T-cell (primary cell): Measurements from ENCODE around the gene CACNA1I. TPM values are rescaled to one million over a fixed set of nuclear protein-coding genes. Genes with fewer than 3 reads are reported as not detected.

Experiments used
- ATAC-seq, 4 experiments: fragments of 200-7000 bp in 3 of 4; fragments of 150-1000 bp in 1 of 4; cut with Tn5 transposase; replicated peaks in 1 of 4; 1 replicate in 3 of 4; 2 replicates in 1 of 4; pipeline ENCODE4 v1.10.0; 2021; ENCODE audit warnings: moderate library complexity in 3 of 4, mild to moderate bottlenecking in 2 of 4, moderate number of reproducible peaks in 1 of 4
- CTCF ChIA-PET, 2 donors: fragments of 300-600 bp; sonication (Branson Sonifier 250); formaldehyde crosslinking; loops; one replicate each; lab custom pipeline; 2022; ENCODE audit warnings: antibody characterized with exemption in 2 of 2; lab: Charles Lee
- POLR2A ChIA-PET, 2 donors: fragments of 300-600 bp; sonication (Branson Sonifier 250); formaldehyde crosslinking; loops; one replicate each; lab custom pipeline; 2022; ENCODE audit warnings: antibody characterized with exemption in 2 of 2; lab: Charles Lee
- DNase-seq, 35 experiments: peaks; one replicate each; pipeline versions ENCODE4 v3.0.0 to v3.0.0-alpha.2; 2013 to 2023
- H3K27ac ChIP-seq: one replicate; pipeline ENCODE4 v1.5.1; 2013; ENCODE audit warnings: low read length
- H3K27me3 ChIP-seq, 2 experiments: replicated peaks in 1 of 2; 1 replicate in 1 of 2; 2 replicates in 1 of 2; pipeline versions ENCODE4 v1.6.1 to v1.7.0; 2013; ENCODE audit warnings: low read length in 1 of 2, mixed read lengths in 1 of 2; ENCODE audit not compliant: control insufficient read depth in 2 of 2, insufficient read depth in 2 of 2; ENCODE audit errors: extremely low read depth in 1 of 2
- H3K36me3 ChIP-seq, 2 donors: 1 replicate in 1 of 2; 2 replicates in 1 of 2; pipeline versions ENCODE4 v1.6.1 to v1.7.0; 2013; ENCODE audit warnings: low read length in 1 of 2; ENCODE audit not compliant: control insufficient read depth in 2 of 2, insufficient read depth in 1 of 2; ENCODE audit errors: extremely low read depth in 1 of 2
- H3K4me1 ChIP-seq, 2 experiments: 1 replicate in 1 of 2; 2 replicates in 1 of 2; pipeline versions ENCODE4 v1.6.1 to v1.7.0; 2013; ENCODE audit warnings: low read length in 2 of 2, mixed read lengths in 1 of 2; ENCODE audit not compliant: insufficient read depth in 2 of 2, control insufficient read depth in 1 of 2; ENCODE audit errors: extremely low read depth in 1 of 2
- H3K4me3 ChIP-seq, 2 donors: 1 replicate in 1 of 2; 2 replicates in 1 of 2; pipeline versions ENCODE4 v1.5.1 to v1.7.0; 2013; ENCODE audit warnings: mild to moderate bottlenecking in 2 of 2, low read length in 1 of 2, moderate library complexity in 1 of 2; ENCODE audit not compliant: control insufficient read depth in 1 of 2; ENCODE audit errors: extremely low read depth in 1 of 2
- H3K9me3 ChIP-seq: 2 replicates; pipeline ENCODE4 v1.7.0; 2013
- H3K27ac Mint-ChIP-seq, 2 donors: one replicate each; pipeline ENCODE4 v1.8.0; 2020 to 2021; ENCODE audit warnings: mild to moderate bottlenecking in 2 of 2, mixed read lengths in 2 of 2
- H3K27me3 Mint-ChIP-seq, 2 donors: one replicate each; pipeline ENCODE4 v1.8.0; 2021 to 2022; ENCODE audit warnings: mixed read lengths in 2 of 2
- H3K36me3 Mint-ChIP-seq: one replicate; pipeline ENCODE4 v1.8.0; 2021; ENCODE audit warnings: mixed read lengths
- H3K4me1 Mint-ChIP-seq, 3 donors: one replicate each; pipeline ENCODE4 v1.8.0; 2020 to 2022; ENCODE audit warnings: mixed read lengths in 3 of 3, mild to moderate bottlenecking in 1 of 3
- H3K4me3 Mint-ChIP-seq, 3 donors: one replicate each; pipeline ENCODE4 v1.8.0; 2020 to 2022; ENCODE audit warnings: mild to moderate bottlenecking in 3 of 3, mixed read lengths in 3 of 3, moderate library complexity in 3 of 3
- H3K9me3 Mint-ChIP-seq, 3 donors: one replicate each; pipeline ENCODE4 v1.8.0; 2020 to 2022; ENCODE audit warnings: mixed read lengths in 3 of 3
- WGBS: methylation state at CpG from one replicate; pipeline ENCODE4 v1.1.5; 2013; ENCODE audit warnings: missing lambda C conversion rate; ENCODE audit not compliant: insufficient coverage; 5-methylcytosine and 5-hydroxymethylcytosine counted together
- total RNA-seq, 35 experiments: library from RNA in 6 of 35; stranded (reverse) in 6 of 35; fragments of 120-200 nt in 1 of 35; gene quantifications; one replicate each; pipeline versions ENCODE4 v1.2.1 to v1.2.4 and lab custom pipeline; 2013 to 2026

Gene CACNA1I
- total RNA-seq, 5 donors from 2014 or later (not counting 1 experiment from before 2014, with no cell fraction given), result 16.1 to 32.9 (median 28.8) TPM

DNA sequence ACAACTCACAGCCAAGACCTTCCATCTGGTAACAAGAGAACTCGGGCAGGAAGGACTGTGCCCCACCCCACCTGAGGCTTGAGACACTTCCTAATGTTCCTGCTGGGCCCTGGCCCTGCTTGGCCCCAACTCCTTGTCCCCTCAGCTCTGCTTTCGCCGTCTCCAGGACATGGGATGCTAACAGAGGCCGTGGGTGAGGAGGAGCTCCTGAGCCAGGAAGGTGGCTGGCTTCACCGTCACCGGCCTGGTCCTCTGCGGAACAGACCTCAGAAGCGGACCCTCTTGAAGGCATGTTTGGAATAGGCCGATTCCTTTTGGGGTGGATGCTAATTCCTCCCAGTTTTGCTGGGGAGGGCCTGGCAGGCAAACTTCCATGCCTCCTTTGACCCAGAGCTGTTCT is 154.3 kb downstream of the CACNA1I start:
- no peaks in the 10 kb centered on the region for H3K9me3 ChIP-seq
- ChIA-PET POLR2A (no interaction called here), CTCF (interaction anchor here in 1 of 2 donors (0.6 kb wide), 1 partner anchor 11 kb away, joined by 3 read pairs; no protein-coding TSS in a partner anchor)
- Mint-ChIP-seq H3K4me3 (no peak overlapping the region), H3K36me3 (no peaks in the 10 kb centered on the region), H3K9me3 (no peaks in the 10 kb centered on the region), H3K4me1 (peaks cover 0 to 6% (median 0%) of the 10 kb centered on the region in 3 donors), H3K27ac (no peak overlapping the region), H3K27me3 (peaks cover 0 to 3% of the 10 kb centered on the region in 2 donors)
- H3K36me3 ChIP-seq, result no peaks in the 10 kb centered on the region
- WGBS, result 96% methylated on average over 7 of the region's 9 CpGs
- peaks cover 0 to 12% of the 10 kb centered on the region in 2 experiments for H3K27me3 ChIP-seq
- no peaks in the 10 kb centered on the region for H3K4me1 ChIP-seq
- H3K27ac ChIP-seq, result no peak overlapping the region
- no peak for ATAC-seq
- H3K4me3 ChIP-seq, result no peak overlapping the region
- no peak for DNase-seq

DNA sequence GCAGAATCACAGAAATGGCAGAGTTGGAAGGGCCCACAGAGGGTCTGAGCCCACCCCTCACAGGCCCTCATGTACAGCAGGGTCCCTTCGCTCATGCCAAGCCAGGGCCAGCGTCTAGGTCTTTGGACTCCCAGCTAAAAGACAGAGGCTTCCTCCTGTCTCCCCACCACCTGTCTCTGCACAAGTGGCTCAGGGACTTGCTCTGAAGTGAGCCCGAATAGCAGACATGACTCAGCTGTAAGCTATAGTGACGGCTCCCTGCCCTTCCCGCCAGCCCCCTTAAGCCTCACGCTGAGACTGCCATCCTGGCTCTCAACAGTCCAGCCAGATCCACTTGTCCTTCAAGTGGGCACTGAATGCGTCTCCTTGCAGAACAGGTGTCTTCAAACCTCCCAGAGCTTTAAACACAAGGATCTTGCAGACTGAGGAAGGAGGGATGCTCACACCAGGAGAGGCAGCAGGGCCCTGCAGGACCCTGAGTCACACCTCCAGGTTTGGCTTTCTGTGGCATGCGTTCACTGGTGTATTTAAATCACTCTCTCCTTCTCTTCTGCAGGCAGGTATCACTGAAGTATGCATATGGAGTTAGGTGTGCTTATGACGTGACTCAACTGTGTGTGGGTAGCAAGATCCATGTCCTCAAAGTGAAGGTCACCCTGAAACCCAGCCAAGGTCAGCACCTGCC is 154.9 kb downstream of the CACNA1I start:
- H3K4me1 ChIP-seq, result no peaks in the 10 kb centered on the region
- no peaks in the 10 kb centered on the region for H3K9me3 Mint-ChIP-seq
- H3K4me3 ChIP-seq, result no peak overlapping the region
- WGBS, result 87% methylated on average over 7 of the region's 9 CpGs
- no peaks in the 10 kb centered on the region for H3K9me3 ChIP-seq
- H3K27me3 ChIP-seq, result peaks cover 0 to 14% of the 10 kb centered on the region in 2 experiments
- H3K36me3 ChIP-seq, result no peaks in the 10 kb centered on the region
- ATAC-seq (no peak), DNase-seq (no peak)
- H3K27ac ChIP-seq, result no peak overlapping the region
- POLR2A ChIA-PET, result no interaction called here
- no peak overlapping the region for H3K4me3 Mint-ChIP-seq
- peaks cover 0 to 3% of the 10 kb centered on the region in 2 donors for H3K27me3 Mint-ChIP-seq
- H3K4me1 Mint-ChIP-seq, result peaks cover 0 to 6% (median 0%) of the 10 kb centered on the region in 3 donors
- no peaks in the 10 kb centered on the region for H3K36me3 Mint-ChIP-seq
- H3K27ac Mint-ChIP-seq, result no peak overlapping the region
- CTCF ChIA-PET, result interaction anchor here in 1 of 2 donors (0.6 kb wide), 1 partner anchor 10 kb away, joined by 3 read pairs; no protein-coding TSS in a partner anchor

DNA sequence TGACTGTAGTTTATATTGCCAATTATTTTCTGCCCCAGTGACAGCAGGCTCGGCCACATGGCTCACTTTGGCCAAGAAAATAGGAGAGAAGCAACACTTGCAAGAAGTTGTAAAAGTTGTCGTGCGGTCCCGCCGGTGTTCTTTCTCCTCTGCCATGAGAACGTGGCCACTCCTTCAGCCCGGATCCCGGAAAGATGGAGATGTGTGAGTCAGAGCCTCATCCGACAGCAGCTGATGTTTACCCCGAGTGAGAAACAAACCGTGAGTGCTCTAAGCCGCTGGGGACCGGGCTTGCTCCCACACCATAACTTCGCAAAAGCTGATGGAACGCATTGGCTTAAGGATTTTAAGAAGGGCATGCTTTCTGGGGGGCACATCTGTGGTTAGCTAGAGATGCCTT is 157.0 kb downstream of the CACNA1I start:
- POLR2A ChIA-PET, result no interaction called here
- CTCF ChIA-PET, result no interaction called here
- Histone ChIP-seq H3K4me3 (no peak overlapping the region), H3K4me1 (no peaks in the 10 kb centered on the region), H3K27ac (no peak overlapping the region), H3K36me3 (no peaks in the 10 kb centered on the region), H3K9me3 (no peaks in the 10 kb centered on the region), H3K27me3 (peaks cover 0 to 19% of the 10 kb centered on the region in 2 experiments)
- no peak for ATAC-seq
- Mint-ChIP-seq H3K36me3 (no peaks in the 10 kb centered on the region), H3K27me3 (no peaks in the 10 kb centered on the region), H3K9me3 (no peaks in the 10 kb centered on the region), H3K4me3 (no peak overlapping the region), H3K27ac (no peak overlapping the region), H3K4me1 (peaks cover 0 to 2% (median 0%) of the 10 kb centered on the region in 3 donors)
- WGBS, result 81% methylated on average over 7 of the region's 15 CpGs
- DNase-seq, result no peak

DNA sequence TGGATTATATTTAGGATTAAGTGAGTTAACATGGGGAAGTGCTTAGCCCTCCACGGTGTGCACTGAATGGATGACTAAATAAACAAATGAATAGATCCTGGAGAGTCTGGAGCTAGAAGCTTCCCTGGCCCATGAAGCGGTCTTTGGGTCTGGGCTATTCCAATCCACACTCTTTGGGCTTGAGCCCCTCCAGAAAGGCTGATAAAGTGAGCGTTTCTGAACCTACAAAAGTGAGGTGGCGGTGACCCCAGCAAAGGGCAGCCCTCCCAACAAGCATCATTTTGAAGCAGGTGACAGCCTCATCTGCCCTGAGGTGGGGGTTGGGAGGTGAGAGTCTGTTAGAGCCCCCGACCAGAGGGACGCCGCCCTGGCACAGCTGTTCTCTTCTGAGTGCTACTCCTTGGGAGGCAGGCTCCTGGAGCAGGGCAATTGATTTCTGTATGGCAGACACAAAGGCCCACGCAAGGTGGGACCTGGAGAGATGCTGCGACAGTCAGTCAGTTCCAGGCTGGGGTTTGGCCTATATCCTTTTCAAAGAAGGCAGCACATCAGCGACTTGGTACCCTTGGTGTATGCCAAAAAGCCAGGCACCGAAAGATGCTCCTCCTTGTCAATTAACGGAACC is 157.8 kb downstream of the CACNA1I start:
- Histone ChIP-seq H3K9me3 (no peaks in the 10 kb centered on the region), H3K4me3 (no peak overlapping the region), H3K27ac (no peak overlapping the region), H3K36me3 (no peaks in the 10 kb centered on the region), H3K4me1 (no peaks in the 10 kb centered on the region), H3K27me3 (peaks cover 0 to 20% of the 10 kb centered on the region in 2 experiments)
- POLR2A ChIA-PET, result interaction anchor here in 1 of 2 donors (0.5 kb wide), 1 partner anchor 542 kb away, joined by 8 read pairs; no protein-coding TSS in a partner anchor
- ATAC-seq, result no peak
- CTCF ChIA-PET, result no interaction called here
- H3K27me3 Mint-ChIP-seq, result no peaks in the 10 kb centered on the region
- DNase-seq, result peak in 1 of 35 experiments; percentile 2
- no peaks in the 10 kb centered on the region for H3K36me3 Mint-ChIP-seq
- 88% methylated on average over 10 of the region's 12 CpGs for WGBS
- peaks cover 0 to under 1% (median 0%) of the 10 kb centered on the region in 3 donors for H3K4me1 Mint-ChIP-seq
- no peak overlapping the region for H3K27ac Mint-ChIP-seq
- H3K9me3 Mint-ChIP-seq, result no peaks in the 10 kb centered on the region
- H3K4me3 Mint-ChIP-seq, result no peak overlapping the region

- Histone ChIP-seq H3K36me3 (no peaks in the 10 kb centered on the region), H3K4me1 (no peaks in the 10 kb centered on the region), H3K4me3 (no peak overlapping the region), H3K27me3 (peaks cover 0 to 20% of the 10 kb centered on the region in 2 experiments), H3K9me3 (no peaks in the 10 kb centered on the region), H3K27ac (no peak overlapping the region)
- Mint-ChIP-seq H3K9me3 (no peaks in the 10 kb centered on the region), H3K27ac (no peak overlapping the region), H3K4me3 (no peak overlapping the region), H3K4me1 (no peaks in the 10 kb centered on the region), H3K27me3 (no peaks in the 10 kb centered on the region), H3K36me3 (no peaks in the 10 kb centered on the region)
- ATAC-seq, result no peak
- ChIA-PET POLR2A (no interaction called here), CTCF (no interaction called here)
- peak in 1 of 35 experiments; percentile 1 for DNase-seq
- WGBS, result 70% methylated on average over 13 of the region's 13 CpGs
Observed at GRCh38 chr22:39729141-39729934, 158.8 kb downstream of the CACNA1I start.

DNA sequence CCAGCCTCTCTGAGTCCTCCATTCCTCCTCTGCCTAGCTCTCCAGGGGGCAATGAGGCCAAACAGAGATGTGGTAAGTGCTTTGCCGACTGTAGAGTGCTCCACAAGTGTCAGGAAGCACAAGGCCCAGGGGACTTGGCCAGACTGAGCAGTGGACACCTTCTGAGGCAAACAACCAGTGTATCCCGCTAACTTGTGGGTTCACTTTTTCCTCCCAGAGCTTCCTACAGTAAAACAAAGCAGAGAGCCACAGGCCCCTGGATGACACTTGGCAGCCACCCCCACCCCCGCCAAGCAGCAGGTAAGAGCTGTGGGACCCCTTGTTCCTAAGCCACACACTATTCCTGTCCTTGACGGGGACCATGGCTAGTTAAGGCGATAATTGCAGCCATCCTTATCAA is 160.9 kb downstream of the CACNA1I start:
- no peaks in the 10 kb centered on the region for H3K9me3 Mint-ChIP-seq
- H3K4me3 Mint-ChIP-seq, result no peak overlapping the region
- Histone ChIP-seq H3K27me3 (peaks cover 0 to 25% of the 10 kb centered on the region in 2 experiments), H3K36me3 (no peaks in the 10 kb centered on the region), H3K27ac (no peak overlapping the region), H3K4me3 (no peak overlapping the region), H3K9me3 (no peaks in the 10 kb centered on the region), H3K4me1 (no peaks in the 10 kb centered on the region)
- H3K36me3 Mint-ChIP-seq, result no peaks in the 10 kb centered on the region
- no peak overlapping the region for H3K27ac Mint-ChIP-seq
- peak in 1 of 35 experiments; percentile 4 for DNase-seq
- ChIA-PET POLR2A (no interaction called here), CTCF (interaction anchor here (0.5 to 0.6 kb wide), 2 partner anchors 233 to 960 kb away, joined by 5 to 6 read pairs; no protein-coding TSS in a partner anchor)
- no peak for ATAC-seq
- 87% methylated on average over 4 of the region's 5 CpGs for WGBS
- peaks cover 4 to 9% of the 10 kb centered on the region in 2 donors for H3K27me3 Mint-ChIP-seq
- H3K4me1 Mint-ChIP-seq, result no peaks in the 10 kb centered on the region
